HG03571 (cell line): Measurements from ENCODE around the gene MICAL2.

Experiments used
- ATAC-seq: cut with Tn5 transposase; IDR thresholded peaks from one replicate; pipeline ENCODE4 v1.9.1; 2021; ENCODE audit not compliant: unreplicated experiment

Gene MICAL2

GRCh38 chr11:12221051-12221535 lies 110.7 kb downstream of the MICAL2 start:
- no peak for ATAC-seq

DNA sequence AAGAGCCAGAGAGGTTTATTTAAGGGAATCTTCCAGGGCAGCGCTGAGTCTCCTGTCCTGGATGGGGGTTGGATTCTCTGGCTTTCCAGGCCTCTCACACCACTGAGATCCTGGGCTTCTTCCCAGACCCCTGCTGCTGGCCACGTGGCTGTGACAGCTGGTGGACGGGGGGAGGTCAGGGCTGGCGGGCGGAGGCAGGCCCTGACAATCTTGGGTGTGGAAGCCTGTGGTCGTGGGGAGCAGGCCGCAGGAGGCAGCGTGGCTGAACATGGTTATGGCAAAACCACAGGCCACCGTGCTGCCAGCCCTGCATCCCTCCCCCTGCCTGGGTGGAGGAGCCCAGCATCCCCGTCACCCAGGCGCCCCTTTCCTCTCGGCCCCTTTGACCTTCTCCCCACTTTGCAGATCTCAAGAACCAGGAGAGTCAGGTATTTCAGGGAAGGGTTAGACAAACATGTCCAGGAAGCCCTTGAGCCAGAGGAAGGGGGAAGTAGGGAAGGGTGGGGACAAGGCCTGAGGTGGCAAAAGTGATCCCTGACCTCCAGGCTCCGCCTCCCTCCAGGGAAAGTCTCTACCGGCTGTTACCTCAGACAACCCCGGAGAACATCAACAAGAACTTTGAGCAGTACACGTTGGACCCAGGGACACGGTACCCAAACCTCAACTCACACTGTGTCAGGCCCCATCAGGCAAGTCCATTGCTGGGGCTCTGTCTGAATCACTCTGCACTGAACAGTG lies 111.8 kb downstream of the MICAL2 start:
- ATAC-seq: no peak

DNA sequence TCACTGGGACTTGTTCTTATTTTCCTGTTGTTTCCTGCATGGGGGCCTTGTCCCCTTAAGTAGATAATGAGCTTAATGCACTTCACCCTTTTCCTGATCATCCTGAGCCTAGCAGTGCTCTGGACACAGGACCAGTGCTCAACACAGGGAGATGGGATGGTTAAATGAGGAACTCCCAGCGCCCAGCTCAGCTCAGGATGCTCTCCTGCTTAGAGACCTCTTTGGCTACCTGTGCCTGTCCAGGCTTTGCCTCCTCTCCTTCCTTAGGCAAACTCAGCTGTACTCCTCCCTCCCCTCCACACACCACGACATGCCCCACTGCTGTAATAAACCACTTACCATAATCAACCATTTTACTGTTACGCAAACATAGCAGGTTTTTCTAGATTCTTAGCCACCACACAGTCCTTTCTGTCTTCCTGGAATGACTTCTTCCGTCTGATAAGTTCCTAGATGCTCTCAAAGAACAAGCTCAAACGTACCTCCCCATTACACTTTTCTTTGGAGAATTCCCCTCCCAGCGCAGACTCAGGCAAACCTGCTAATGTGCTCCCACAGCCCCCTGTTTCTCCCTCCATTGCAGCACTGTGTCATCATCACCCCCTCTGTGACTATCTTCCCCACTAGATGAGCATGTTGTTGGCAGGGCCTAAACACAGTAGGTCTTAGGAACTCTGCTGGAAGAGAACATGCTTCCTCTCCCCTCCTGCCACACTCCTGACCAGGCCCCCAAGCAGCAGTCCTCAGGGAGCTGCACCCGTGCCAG lies 113.6 kb downstream of the MICAL2 start:
- ATAC-seq: no peak

DNA sequence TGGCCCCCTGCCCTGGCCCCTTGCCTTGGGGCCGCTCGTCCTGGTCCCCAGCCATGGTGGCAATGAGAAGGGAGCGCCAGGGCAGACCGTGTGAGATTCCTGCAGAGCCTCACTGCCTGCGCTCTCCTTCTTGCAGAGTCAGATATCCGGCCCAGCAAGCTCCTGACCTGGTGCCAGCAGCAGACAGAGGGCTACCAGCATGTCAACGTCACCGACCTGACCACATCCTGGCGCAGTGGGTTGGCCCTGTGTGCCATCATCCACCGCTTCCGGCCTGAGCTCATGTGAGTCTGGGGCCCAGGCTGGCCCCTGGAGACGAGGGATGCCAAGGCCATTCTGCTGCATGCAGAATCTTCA lies 114.1 kb downstream of the MICAL2 start:
- ATAC-seq: peak; percentile 97

DNA sequence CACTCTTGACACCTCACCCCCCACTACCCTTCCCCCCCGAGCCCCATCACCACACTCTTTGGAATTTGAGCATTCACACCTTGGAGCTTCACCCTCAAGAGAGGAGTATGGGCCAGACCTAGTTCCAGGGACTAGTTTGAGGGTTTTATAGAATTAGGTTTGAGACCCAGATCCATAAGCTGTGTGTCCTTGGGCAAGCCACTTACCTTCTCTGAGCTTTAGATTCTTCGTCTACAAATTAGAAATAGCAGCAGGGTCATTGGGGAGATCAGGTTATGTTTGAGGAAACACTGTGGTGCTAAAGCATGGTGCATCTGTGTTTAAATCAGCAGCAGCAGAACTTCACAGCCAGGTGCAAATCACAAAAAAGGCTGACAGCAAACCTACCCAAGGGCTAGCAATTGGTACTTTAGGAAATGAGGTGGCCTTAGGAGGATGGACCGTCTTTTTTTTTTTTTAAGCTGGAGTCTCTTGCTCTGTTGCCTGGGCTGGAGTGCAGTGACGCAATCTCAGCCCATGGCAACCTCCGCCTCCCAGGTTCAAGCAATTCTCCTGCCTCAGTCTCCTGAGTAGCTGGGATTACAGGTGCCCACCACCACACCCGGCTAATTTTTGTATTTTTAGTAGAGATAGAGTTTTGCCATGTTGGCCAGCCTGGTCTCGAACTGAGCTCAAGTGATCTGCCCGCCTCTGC lies 114.8 kb downstream of the MICAL2 start:
- ATAC-seq: no peak

DNA sequence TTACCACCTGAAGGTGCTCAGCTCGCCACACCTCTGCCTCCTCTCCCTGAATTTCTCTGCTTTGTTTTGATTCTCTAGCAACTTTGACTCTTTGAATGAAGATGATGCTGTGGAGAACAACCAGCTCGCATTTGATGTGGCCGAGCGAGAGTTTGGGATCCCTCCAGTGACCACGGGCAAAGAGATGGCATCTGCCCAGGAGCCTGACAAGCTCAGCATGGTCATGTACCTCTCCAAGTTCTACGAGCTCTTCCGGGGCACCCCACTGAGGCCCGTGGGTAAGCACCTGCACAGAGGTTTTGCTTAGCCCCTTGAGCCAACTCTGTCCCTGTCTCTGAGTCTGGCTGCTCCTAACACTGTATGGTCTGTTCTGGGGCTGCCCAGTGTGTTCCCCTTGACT lies 115.7 kb downstream of the MICAL2 start:
- no peak for ATAC-seq

DNA sequence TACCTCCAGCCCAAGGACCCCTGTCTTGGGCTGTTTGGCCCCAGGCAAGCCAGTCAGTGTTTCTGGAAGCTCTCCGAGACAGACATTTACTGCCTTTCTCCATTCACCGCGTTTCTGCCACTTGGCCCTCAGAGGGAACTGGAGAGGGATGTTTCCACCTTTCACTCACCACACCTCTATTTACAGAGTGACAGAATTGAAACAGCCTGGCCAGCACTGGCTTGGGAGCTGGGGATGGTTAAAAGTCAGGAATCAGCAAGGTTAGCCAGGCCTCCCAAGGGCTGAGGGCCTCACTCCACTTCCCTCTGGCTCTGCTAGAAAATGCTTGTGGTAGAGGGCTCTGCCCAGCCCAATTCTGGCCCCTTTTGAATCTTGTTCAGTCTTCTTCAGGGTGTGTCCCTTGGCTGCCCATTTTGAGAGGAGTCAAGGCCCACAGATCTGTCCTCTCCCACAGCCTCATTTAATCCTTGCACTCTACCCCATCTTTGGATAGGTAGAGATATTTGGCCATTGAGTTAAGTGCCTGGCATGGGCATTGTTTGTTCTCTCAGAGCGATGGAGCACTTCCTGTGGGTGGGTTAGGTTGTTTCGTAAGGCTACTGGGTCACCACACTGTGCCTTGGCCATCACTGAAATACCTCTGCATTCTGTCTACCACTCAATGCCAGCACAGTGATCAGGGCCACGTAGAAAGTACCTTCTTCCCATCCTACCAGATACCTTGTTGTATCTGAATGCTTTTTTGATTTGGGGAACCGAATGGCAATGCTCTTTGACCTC lies 119.2 kb downstream of the MICAL2 start:
- ATAC-seq: no peak

GRCh38 chr11:12232160-12232559 lies 121.8 kb downstream of the MICAL2 start:
- no peak for ATAC-seq

DNA sequence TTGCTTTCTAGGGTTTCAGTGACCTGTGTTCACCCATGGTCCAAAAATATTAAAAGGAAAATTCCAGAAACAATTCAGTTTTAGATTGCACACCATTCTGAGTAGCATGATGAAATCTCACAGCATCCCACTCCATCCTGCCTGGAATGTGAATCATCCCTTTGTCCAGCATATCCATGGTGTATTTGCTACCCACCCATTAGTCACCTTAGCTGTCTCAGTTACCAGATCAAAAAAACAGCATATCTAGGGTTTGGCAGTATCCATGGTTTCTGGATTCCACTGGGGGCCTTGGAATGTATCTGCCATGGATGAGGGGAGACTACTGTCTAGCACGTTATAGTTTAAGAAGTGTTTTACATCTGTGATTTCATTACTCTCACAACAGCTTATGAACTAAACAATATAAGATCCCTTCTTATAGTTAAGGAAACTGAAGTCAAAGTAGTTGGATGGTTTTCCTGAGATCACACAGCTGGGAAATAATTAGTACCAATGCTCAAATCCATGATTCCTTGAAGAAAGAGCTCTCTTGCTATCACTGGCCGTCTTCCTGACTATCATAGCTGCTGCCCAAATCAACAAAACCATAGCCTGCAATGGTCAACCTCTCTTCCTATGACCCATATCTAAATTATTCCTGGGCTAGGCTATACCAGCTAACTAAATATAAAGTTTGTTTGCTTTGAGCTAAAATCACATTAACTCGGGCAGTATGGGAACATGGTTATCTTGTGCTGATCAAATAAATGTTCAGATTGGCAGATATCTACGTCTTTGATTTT lies 122.6 kb downstream of the MICAL2 start:
- no peak for ATAC-seq

- no peak for ATAC-seq
Measured at GRCh38 chr11:12233602-12233925, 123.2 kb downstream of the MICAL2 start.

DNA sequence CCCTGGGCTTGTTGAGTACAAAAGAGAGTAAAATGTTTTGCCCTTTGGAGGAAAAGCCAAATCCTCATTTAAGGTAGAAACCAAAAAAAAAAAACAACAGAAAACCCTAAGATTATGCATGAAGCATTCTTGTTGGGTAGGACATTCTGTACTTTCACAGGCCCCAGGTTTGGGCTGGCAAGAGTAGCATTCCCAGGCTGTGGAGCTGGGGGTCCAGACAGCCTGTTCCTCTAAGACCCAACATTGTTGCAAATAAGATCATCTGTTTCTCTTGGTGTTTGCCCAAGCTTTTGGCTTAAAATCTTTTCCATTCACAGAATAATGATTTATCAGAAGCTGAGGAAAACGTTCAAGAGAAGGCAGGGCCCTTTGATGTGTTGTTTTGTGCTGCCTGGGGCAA lies 123.8 kb downstream of the MICAL2 start:
- ATAC-seq: no peak

DNA sequence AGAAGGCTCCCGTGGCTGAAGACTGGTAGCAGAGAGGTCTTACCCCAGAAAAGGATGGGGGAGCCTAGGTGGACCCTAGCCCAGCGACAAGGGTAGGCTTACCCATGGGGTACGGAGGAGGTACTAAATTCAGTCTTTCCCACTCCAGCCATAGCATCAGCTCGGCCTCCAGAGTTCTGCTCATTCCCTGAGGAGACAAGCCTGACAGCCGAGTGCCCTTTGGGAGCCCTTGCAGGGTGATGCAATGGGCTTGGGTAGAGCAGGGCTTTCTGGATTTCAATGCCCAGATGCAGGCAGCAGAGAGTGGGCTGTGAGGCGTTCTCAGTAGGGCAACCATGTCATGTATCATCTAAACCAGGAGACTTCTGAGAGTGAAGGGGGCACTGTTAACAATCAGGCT lies 124.7 kb downstream of the MICAL2 start:
- ATAC-seq: no peak

DNA sequence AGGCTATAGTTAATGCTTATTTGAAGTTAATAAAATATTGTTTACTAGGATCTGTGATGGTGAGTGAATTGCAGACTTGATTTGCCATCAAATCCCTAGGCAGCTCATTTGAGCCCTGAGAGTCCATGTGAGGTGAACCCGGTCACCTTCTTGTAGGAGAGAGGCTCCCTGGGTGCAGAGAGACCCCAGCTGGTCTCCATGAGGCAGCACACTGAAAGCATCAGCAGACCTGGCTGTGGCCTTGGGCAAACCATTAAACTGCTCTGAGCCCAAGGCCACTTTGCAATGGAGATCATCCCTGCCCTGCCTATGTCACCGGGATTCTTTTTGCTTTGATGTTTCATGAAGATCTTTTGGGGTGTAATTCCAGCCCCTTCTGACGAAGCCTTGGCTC lies 125.2 kb downstream of the MICAL2 start:
- ATAC-seq: no peak

DNA sequence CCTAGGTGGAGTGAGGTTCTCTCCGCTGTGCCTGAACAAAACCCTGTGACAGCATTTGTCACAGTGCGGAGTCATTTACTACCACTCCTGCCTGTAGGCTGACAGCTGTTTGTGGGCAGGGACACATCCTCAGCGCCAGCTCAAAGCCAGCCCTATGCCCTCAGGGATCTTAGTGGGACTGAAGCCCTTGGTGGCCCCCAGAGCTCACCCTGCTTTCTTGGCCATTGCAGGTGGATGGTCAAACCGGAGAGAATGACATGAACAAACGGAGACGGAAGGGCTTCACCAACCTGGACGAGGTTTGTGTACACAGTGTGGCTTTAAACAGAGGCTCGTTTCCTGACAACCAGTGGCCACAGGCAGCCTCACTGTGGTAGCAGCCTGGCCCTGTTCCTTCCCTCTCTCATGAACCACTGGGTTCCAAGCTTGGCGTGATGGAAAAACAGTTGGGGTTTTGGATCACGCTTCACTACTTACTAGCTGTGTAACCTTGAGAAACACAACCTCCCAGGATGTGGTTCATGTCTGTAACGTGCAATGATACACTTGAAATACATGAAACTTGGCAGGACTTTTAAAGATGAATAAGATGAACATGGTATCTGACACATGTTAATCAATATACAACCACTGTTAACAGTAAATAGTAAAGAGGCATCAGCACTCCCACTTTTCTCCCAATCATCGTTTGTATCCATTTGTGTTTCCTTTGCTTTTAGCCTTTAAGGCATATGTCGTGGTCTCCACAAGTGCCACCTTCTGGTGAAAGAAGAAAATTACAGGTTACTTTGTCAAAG lies 125.8 kb downstream of the MICAL2 start:
- peak; percentile 70 for ATAC-seq

- ATAC-seq: no peak
Measured at GRCh38 chr11:12236744-12237101, 126.3 kb downstream of the MICAL2 start.

DNA sequence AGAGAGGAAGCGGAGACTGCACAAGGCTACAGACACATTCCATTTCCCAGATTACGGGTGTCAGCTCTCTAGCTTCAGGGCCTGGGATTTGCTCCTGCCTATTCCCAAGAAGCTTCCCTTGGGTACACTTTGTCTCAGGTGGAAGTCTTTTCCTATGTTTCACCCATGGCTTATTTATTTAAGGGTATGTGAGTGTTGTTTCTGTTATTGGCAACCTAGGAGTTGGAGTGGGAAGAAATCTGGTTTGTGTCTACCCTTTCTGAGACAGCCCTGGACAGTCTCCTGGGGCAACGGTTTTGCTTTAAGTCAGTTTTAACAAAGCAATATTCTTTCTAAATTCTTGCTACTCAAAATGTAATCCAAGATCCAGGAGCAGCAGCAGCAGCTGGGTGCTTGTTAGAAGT lies 127.0 kb downstream of the MICAL2 start:
- no peak for ATAC-seq

DNA sequence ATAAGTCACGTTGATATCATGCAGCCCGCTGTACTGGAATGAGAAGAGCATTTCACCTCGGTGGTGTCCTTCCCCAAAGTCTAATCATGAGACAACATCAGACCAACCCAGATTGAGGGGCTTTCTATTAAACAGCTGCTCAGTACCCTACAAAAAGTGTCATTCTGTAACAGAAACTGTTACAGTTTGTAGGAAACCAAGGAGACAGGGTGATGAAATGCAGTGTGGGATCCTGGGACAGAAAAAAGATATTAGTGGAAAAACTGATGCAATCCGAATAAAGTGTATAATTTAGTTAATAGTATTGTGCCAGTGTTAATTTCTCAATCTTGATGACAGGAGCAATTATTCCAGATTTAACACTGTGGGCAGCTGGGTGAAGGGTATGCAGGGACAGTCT lies 128.0 kb downstream of the MICAL2 start:
- ATAC-seq: no peak

GRCh38 chr11:12239396-12239795 lies 129.0 kb downstream of the MICAL2 start:
- ATAC-seq: no peak

GRCh38 chr11:12239804-12240371 lies 129.5 kb downstream of the MICAL2 start:
- ATAC-seq: no peak
